ENCODE measurements around the gene PER1.

PER1 gene

DNA sequence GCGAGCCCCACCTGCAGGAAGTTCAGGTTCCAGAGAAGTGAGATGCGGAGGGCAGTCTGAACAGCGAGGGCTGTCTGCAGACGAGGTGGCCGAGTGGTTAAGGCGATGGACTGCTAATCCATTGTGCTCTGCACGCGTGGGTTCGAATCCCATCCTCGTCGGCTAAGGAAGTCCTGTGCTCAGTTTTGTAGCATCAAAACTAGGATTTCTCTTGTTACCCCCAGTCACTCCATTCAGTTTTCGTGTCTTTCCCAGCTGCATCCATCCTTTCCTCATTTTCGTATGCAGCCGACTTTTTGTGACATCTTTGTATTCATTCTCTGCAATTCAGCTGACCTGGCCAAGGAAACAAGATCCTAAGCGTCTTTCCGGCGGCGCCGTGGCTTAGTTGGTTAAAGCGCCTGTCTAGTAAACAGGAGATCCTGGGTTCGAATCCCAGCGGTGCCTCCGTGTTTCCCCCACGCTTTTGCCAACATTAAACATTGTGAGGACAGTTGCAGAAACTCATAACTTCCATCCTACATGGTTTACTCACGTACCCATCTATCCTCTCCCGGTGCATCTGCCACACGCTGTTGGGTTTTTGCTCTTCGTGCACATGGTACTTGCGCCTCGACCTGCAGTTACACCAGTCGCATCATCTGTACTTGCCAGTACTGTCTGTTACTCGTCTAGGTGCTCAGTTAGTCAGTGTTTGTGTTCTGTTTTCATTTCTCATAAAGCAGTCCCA lies 34.7 kb upstream of the PER1 start:
- H3K9me3 ChIP-seq (ENCODE audit: low read depth, low read length) = no peaks in the 10 kb centered on the region
- H3K4me3 ChIP-seq = peak overlapping the region; percentile 84
- peak; percentile 84 for DNase-seq (ENCODE audit: low read depth, low spot score)
- peak overlapping the region; percentile 98 for H3K27ac ChIP-seq
- no peaks in the 10 kb centered on the region for H3K36me3 ChIP-seq (ENCODE audit: insufficient read depth, low read length)
- TF ChIP-seq POLR2AphosphoS5 (IDR thresholded peaks at IDR 0.05; ENCODE audit: borderline replicate concordance, low read depth, low read length) = no peak
- no peak for TF ChIP-seq EZH2 (IDR thresholded peaks at IDR 0.05)
- no peak for TF ChIP-seq FOXP2 (optimal IDR thresholded peaks at IDR 0.05; ENCODE audit: control extremely low read depth, extremely low read length, insufficient read depth)
- peak overlapping the region; percentile 79 for H3K9ac ChIP-seq (ENCODE audit: insufficient read length)

DNA sequence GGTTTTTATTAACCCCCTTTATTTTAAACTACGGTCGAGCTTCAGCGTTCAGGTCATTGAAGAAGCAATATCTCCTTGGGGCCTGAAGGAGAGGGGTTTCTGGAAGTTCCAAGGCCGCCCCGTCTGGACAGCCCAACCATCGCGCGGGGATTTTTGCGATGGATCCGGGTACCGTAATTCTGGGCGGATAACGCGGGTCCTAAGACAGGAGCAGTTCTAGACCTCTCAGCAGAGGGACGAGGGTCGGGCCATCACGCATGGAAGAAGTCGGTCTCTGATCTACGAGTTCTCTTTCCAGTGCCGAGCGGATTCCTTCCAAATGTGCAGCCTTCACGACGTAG lies 34.2 kb upstream of the PER1 start:
- H3K27ac ChIP-seq = peak overlapping the region; percentile 98
- DNase-seq (ENCODE audit: low read depth, low spot score) = no peak
- no peak for TF ChIP-seq EZH2 (IDR thresholded peaks at IDR 0.05)
- no peak for TF ChIP-seq FOXP2 (optimal IDR thresholded peaks at IDR 0.05; ENCODE audit: control extremely low read depth, extremely low read length, insufficient read depth)
- TF ChIP-seq POLR2AphosphoS5 (IDR thresholded peaks at IDR 0.05; ENCODE audit: borderline replicate concordance, low read depth, low read length) = no peak

DNA sequence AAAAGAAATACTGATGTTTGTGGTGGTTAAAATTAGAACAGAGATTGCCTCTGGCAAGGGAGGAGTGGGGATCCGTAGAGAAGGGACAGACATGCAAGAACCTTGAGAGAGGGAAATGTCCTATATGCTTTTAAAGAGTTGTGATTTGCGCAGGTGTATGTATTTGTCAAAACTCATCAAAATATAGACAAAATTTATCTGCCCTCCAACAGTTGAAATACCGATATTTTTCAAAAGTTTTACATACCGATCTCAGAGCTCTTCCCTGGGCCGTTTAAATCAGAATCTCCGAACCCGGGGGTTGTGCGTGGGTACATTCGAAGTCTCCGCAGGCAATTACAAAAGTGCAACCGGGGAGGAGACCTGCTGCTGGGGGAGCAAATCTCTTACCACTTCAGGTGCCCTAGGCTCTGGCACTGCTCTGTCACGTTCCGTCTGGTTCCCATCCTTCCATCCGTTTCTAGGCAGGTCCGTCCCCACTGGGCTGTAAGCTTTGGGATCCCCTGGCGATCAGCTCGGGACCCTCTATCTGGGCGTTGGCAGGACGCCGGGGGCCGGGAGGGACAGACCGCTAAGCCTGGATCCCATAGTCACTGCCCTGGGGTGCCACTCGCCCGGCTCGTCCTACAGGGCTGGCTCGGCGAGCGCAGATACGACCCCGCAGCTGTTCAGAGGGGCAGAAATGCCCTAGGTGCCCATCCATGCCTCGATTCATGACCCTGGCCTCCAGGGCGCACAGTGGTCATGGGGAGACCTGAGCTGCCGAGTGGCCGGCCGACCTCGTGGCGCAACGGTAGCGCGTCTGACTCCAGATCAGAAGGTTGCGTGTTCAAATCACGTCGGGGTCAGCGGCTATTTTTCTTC lies 33.6 kb upstream of the PER1 start:
- Histone ChIP-seq H3K4me3 (peak overlapping the region; percentile 84), H3K27ac (peak overlapping the region; percentile 98), H3K36me3 (ENCODE audit: insufficient read depth, low read length) (no peaks in the 10 kb centered on the region), H3K9ac (ENCODE audit: insufficient read length) (peak overlapping the region; percentile 73), H3K9me3 (ENCODE audit: low read depth, low read length) (no peaks in the 10 kb centered on the region)
- TF ChIP-seq POLR2AphosphoS5 (IDR thresholded peaks at IDR 0.05; ENCODE audit: borderline replicate concordance, low read depth, low read length) (no peak), FOXP2 (optimal IDR thresholded peaks at IDR 0.05; ENCODE audit: control extremely low read depth, extremely low read length, insufficient read depth) (no peak), EZH2 (IDR thresholded peaks at IDR 0.05) (no peak)
- no peak for DNase-seq (ENCODE audit: low read depth, low spot score)

More for the DNA sequence above, 34.2 kb upstream of the PER1 start:
- Histone ChIP-seq H3K36me3 (ENCODE audit: insufficient read depth, low read length) (no peaks in the 10 kb centered on the region), H3K9ac (ENCODE audit: insufficient read length) (peak overlapping the region; percentile 73), H3K4me3 (peak overlapping the region; percentile 84), H3K9me3 (ENCODE audit: low read depth, low read length) (no peaks in the 10 kb centered on the region)

DNA sequence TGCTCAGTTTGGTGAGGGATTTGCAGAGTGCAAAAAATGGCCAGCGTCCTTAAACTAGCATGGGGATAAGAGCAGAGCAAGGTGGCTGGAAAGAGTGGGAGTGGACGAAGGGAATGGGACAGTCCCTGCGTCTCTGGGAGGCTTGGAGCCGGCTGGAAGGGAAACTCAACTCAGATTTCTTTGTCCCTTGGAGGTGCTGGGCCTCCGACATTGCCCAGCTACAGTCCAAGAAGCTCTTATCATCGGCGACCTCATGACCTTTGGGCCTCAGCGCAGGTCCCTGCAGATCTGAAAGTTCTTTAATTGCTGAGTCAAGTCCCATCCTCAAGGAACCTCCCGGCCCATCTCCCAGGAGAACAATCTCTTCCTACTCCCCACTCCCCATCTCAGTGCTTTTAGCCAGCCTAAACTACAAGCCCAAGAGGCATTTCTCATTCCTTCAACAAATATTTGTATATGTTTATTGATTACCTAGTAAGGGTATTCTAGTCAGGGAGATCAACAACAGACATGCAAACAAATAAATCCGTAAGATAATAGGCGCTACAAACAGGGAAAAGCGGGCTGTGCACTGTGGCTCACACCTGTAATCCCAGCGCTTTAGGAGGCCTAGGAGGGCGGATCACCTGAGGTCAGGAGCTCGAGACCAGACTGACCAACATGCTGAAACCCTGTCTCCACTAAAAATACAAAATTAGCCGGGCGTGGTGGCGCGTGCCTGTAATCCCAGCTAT lies 25.0 kb upstream of the PER1 start:
- Histone ChIP-seq H3K36me3 (ENCODE audit: insufficient read depth, low read length) (no peaks in the 10 kb centered on the region), H3K27ac (no peak overlapping the region), H3K4me3 (peak overlapping the region; percentile 97), H3K9ac (ENCODE audit: insufficient read length) (peak overlapping the region; percentile 96), H3K9me3 (ENCODE audit: low read depth, low read length) (no peaks in the 10 kb centered on the region)
- TF ChIP-seq FOXP2 (optimal IDR thresholded peaks at IDR 0.05; ENCODE audit: control extremely low read depth, extremely low read length, insufficient read depth) = no peak
- TF ChIP-seq EZH2 (IDR thresholded peaks at IDR 0.05) = no peak
- TF ChIP-seq POLR2AphosphoS5 (IDR thresholded peaks at IDR 0.05; ENCODE audit: borderline replicate concordance, low read depth, low read length) = no peak
- no peak for DNase-seq (ENCODE audit: low read depth, low spot score)

DNA sequence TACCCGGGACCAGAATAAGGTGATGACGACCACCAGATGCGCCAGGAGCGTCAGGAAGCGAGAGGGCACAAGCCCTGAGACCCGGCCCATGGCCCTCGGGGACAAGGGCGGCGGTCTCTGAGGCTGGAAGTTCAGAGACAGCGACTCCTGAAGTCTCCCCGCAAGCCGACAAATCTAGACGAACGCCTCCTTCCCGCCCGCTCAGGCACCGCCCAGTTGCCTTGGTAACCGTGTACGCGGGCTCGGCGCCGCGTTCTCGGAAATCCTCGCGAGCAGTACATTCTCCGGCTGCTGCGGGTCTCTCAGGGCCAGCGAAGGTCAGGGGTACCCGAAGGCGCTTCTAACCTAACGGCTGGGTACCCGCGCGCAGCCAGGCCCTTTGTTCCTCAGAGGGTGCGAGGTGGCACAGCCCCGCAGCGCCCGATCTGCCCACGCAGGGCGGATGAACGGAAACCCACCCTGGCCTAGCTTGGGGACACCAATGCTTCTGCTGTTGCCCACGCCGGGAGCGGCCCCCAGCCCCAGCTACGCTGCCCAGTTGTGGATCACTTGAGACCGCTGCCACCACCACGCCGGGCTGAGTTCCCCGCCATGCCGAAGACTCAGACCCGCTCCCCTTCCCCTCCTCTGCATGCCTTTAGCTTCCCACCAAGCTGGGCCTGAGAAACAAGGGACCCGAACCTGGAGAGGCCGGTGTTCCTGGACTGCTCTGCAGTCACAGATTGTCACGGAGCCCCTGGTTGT lies 24.2 kb upstream of the PER1 start, which contains the start of gene TMEM107:
Gene TMEM107 (minus strand): TSS at position 184 of the 744 bp plus-strand sequence. CDS start 94 bp downstream, at position 90.
- H3K36me3 ChIP-seq (ENCODE audit: insufficient read depth, low read length) = no peaks in the 10 kb centered on the region
- TF ChIP-seq POLR2AphosphoS5 (IDR thresholded peaks at IDR 0.05; ENCODE audit: borderline replicate concordance, low read depth, low read length) = peak; percentile 59; the same call in 1 of the 2 replicates
- TF ChIP-seq EZH2 (IDR thresholded peaks at IDR 0.05) = no peak
- H3K4me3 ChIP-seq = peak within 1 kb of the TSS; percentile 97
- no peaks in the 10 kb centered on the region for H3K9me3 ChIP-seq (ENCODE audit: low read depth, low read length)
- no peak for DNase-seq (ENCODE audit: low read depth, low spot score)
- peak within 1 kb of the TSS; percentile 96 for H3K9ac ChIP-seq (ENCODE audit: insufficient read length)
- peak within 1 kb of the TSS; percentile 68; the same call in 1 of the 2 replicates for H3K27ac ChIP-seq

DNA sequence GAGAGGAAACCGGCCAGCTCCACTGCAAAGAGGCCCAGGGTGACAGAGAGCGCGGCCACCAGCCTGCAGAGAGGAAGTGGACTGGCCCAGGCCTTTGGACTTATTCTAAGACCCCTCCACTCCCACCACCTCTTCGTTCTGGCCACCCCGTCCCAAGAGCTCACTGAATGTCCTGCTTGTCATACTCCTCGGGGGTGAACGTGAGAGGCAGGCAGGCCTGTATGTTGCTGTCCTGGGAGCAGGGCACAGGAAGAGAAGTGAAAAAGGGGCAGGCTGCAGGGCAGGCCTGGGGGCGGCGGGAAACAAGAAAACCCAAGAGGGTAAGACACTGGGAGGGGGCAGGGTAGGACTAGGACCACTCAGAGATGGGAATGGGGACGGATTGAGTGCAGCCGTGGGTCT lies 23.6 kb upstream of the PER1 start:
- H3K9ac ChIP-seq (ENCODE audit: insufficient read length) = peak overlapping the region; percentile 96
- peak overlapping the region; percentile 97 for H3K4me3 ChIP-seq
- H3K9me3 ChIP-seq (ENCODE audit: low read depth, low read length) = no peaks in the 10 kb centered on the region
- H3K27ac ChIP-seq = no peak overlapping the region
- H3K36me3 ChIP-seq (ENCODE audit: insufficient read depth, low read length) = no peaks in the 10 kb centered on the region
- TF ChIP-seq POLR2AphosphoS5 (IDR thresholded peaks at IDR 0.05; ENCODE audit: borderline replicate concordance, low read depth, low read length) = no peak
- TF ChIP-seq FOXP2 (optimal IDR thresholded peaks at IDR 0.05; ENCODE audit: control extremely low read depth, extremely low read length, insufficient read depth) = no peak
- DNase-seq (ENCODE audit: low read depth, low spot score) = no peak

DNA sequence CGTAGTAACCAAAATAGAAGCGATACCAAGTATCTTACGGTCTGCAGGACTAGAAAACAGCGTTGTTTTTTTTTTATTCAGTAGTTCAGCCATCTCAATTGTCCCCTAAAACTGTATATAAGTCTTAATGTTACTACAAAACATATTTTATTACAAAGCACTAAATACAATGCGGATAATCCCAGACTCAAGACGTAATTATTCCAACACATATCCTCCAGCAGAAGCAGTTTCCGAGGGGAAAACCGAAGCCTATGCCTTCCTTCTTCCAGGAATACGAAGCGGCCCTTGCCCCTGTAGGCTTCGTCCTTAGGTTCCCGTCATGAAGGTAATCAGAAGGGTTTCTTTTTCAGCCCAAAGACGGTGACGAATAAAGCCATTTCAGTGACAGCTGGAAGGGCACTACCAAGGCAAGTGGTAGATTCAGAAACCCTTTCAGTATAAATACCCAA lies 21.7 kb upstream of the PER1 start:
- no peak for TF ChIP-seq FOXP2 (optimal IDR thresholded peaks at IDR 0.05; ENCODE audit: control extremely low read depth, extremely low read length, insufficient read depth)
- TF ChIP-seq EZH2 (IDR thresholded peaks at IDR 0.05) = no peak
- no peak for TF ChIP-seq POLR2AphosphoS5 (IDR thresholded peaks at IDR 0.05; ENCODE audit: borderline replicate concordance, low read depth, low read length)
- no peaks in the 10 kb centered on the region for H3K9me3 ChIP-seq (ENCODE audit: low read depth, low read length)

More for the DNA sequence above, 21.7 kb upstream of the PER1 start:
- Histone ChIP-seq H3K4me3 (peak overlapping the region; percentile 80), H3K36me3 (ENCODE audit: insufficient read depth, low read length) (no peaks in the 10 kb centered on the region), H3K9ac (ENCODE audit: insufficient read length) (peak overlapping the region; percentile 89), H3K27ac (peak overlapping the region; percentile 99)
- no peak for DNase-seq (ENCODE audit: low read depth, low spot score)

Measured in SK-N-MC (cell line).